Measurements from ENCODE around the gene CCNY.
A peak's percentile ranks its signal among the peaks of the same experiment; 100 is the strongest.

CCNY gene

GRCh38 chr10:35434533-35434932 is 98.2 kb downstream of the CCNY start:
- Histone ChIP-seq H3K36me3 (replicated peaks) (no peaks in the 10 kb centered on the region), H3K27me3 (ENCODE audit: low read depth) (no peaks in the 10 kb centered on the region), H3K4me3 (no peak overlapping the region), H3K9me3 (no peaks in the 10 kb centered on the region), H3K4me1 (peaks cover 24% of the 10 kb centered on the region)
- in situ Hi-C loops (cut with MboI; ENCODE audit: low sequenced_read_pairs), result no loop called here
- DNase-seq (ENCODE audit: low spot score in 2 of 2), result no peak

- H3K27me3 ChIP-seq (ENCODE audit: low read depth), result no peaks in the 10 kb centered on the region
- peaks cover 24% of the 10 kb centered on the region for H3K4me1 ChIP-seq
- H3K4me3 ChIP-seq, result no peak overlapping the region
- no peaks in the 10 kb centered on the region for H3K9me3 ChIP-seq
- in situ Hi-C loops (cut with MboI; ENCODE audit: low sequenced_read_pairs), result no loop called here
- no peak for DNase-seq (ENCODE audit: low spot score in 2 of 2)
- H3K36me3 ChIP-seq (replicated peaks), result no peaks in the 10 kb centered on the region
These were observed 99.5 kb downstream of the CCNY start for GRCh38 chr10:35435824-35436223.

DNA sequence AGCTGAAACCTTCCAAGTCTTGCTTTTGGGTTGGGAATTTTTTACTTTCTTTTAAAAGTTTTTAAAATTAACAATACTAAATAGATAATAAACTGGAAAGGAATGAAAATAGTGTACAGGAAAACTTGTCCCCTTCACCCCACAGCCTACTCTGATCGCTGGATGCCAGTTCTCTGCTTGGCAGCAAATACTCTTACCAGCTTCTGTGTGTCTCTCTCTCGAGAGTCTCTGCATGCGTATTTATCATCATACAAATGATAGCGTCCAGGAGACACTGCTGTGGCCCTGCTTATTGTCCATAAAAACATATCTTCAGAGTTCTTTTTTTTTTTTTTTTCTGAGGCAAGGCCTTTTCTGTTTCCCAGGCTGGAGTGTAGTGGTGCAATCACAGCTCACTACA is 101.5 kb downstream of the CCNY start:
- no peaks in the 10 kb centered on the region for H3K27me3 ChIP-seq (ENCODE audit: low read depth)
- peaks cover 16% of the 10 kb centered on the region for H3K4me1 ChIP-seq
- H3K9me3 ChIP-seq, result no peaks in the 10 kb centered on the region
- in situ Hi-C loops (cut with MboI; ENCODE audit: low sequenced_read_pairs), result no loop called here
- no peak for DNase-seq (ENCODE audit: low spot score in 2 of 2)
- H3K4me3 ChIP-seq, result no peak overlapping the region
- no peaks in the 10 kb centered on the region for H3K36me3 ChIP-seq (replicated peaks)

GRCh38 chr10:35438718-35439571 is 102.6 kb downstream of the CCNY start:
- H3K9me3 ChIP-seq, result no peaks in the 10 kb centered on the region
- no peaks in the 10 kb centered on the region for H3K36me3 ChIP-seq (replicated peaks)
- no peaks in the 10 kb centered on the region for H3K27me3 ChIP-seq (ENCODE audit: low read depth)
- DNase-seq (ENCODE audit: low spot score in 2 of 2), result no peak
- in situ Hi-C loops (cut with MboI; ENCODE audit: low sequenced_read_pairs), result no loop called here
- H3K4me3 ChIP-seq, result no peak overlapping the region
- peaks cover 5% of the 10 kb centered on the region for H3K4me1 ChIP-seq

DNA sequence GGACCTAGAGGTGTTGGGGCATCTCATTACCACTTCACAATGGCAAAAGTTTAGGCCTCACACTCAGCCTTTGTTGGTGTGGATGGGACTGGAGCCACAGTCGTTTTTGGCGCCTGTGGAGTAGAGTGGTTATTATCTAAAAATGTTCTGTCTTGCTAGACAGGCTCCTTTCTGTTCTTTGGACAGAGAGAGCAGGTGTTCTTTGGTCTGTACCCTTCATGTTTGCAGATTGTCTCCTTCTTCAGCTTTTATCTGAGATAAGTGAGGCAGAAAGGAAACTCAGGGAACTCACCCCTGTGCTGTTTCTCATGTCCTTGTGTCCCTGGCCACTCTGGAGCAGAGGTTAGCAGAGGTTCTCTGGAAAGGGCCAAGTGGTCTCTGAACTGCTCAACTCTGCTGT is 103.7 kb downstream of the CCNY start:
- Histone ChIP-seq H3K36me3 (replicated peaks) (no peaks in the 10 kb centered on the region), H3K4me3 (no peak overlapping the region), H3K27me3 (ENCODE audit: low read depth) (no peaks in the 10 kb centered on the region), H3K9me3 (peaks cover 2% of the 10 kb centered on the region; the same call in 1 of the 2 replicates), H3K4me1 (no peaks in the 10 kb centered on the region)
- in situ Hi-C loops (cut with MboI; ENCODE audit: low sequenced_read_pairs), result no loop called here
- DNase-seq (ENCODE audit: low spot score in 2 of 2), result no peak

DNA sequence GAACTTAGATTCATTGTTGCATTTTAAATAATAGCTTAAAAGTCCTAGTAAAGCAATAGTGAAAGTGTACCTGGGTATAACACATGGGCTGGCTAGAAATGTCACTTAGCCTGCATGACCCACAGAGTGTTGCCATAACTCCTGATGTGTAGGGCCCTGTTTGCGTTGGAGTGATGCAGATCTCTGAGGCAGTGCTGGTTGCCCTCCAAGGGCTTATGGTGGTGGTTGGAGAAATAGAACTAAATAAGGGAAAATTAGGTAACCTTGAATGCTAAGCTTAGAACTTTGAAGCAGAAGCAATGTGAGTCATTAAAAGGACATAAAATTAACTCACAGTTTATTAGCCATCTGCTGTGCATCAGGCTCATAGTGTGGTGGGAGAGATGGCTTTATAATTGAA is 105.7 kb downstream of the CCNY start:
- Histone ChIP-seq H3K9me3 (peaks cover 2% of the 10 kb centered on the region; the same call in 1 of the 2 replicates), H3K4me1 (no peaks in the 10 kb centered on the region), H3K4me3 (no peak overlapping the region), H3K36me3 (replicated peaks) (no peaks in the 10 kb centered on the region), H3K27me3 (ENCODE audit: low read depth) (no peaks in the 10 kb centered on the region)
- in situ Hi-C loops (cut with MboI; ENCODE audit: low sequenced_read_pairs), result no loop called here
- no peak for DNase-seq (ENCODE audit: low spot score in 2 of 2)

GRCh38 chr10:35442592-35442991 is 106.3 kb downstream of the CCNY start:
- H3K4me1 ChIP-seq, result peaks cover 5% of the 10 kb centered on the region; the same call in 1 of the 2 replicates
- in situ Hi-C loops (cut with MboI; ENCODE audit: low sequenced_read_pairs), result no loop called here
- DNase-seq (ENCODE audit: low spot score in 2 of 2), result no peak
- no peaks in the 10 kb centered on the region for H3K36me3 ChIP-seq (replicated peaks)
- H3K27me3 ChIP-seq (ENCODE audit: low read depth), result no peaks in the 10 kb centered on the region
- H3K9me3 ChIP-seq, result peaks cover 2% of the 10 kb centered on the region; the same call in 1 of the 2 replicates
- H3K4me3 ChIP-seq, result no peak overlapping the region

DNA sequence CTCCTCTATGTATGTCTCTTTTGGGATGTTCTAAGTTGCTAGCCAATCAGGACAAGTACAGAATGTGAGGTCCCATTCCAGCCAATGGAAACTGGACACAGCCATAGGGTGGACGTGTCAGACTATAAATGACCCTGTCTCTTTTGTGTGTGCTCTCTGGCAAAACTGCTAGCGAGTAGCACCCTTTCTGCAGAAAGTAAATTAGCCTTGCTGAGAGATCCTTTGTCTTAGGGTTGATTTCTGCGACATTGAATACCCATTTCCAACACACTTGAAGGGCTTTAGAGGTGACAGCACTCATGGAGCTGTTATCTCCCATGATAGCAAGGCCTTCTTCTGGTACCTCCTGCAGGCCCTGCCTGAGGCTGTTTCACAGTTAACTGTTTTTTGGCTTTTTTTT is 107.5 kb downstream of the CCNY start:
- Histone ChIP-seq H3K27me3 (ENCODE audit: low read depth) (no peaks in the 10 kb centered on the region), H3K4me1 (peaks cover 18% of the 10 kb centered on the region), H3K9me3 (peaks cover 2% of the 10 kb centered on the region; the same call in 1 of the 2 replicates), H3K4me3 (no peak overlapping the region), H3K36me3 (replicated peaks) (no peaks in the 10 kb centered on the region)
- in situ Hi-C loops (cut with MboI; ENCODE audit: low sequenced_read_pairs), result no loop called here
- no peak for DNase-seq (ENCODE audit: low spot score in 2 of 2)

DNA sequence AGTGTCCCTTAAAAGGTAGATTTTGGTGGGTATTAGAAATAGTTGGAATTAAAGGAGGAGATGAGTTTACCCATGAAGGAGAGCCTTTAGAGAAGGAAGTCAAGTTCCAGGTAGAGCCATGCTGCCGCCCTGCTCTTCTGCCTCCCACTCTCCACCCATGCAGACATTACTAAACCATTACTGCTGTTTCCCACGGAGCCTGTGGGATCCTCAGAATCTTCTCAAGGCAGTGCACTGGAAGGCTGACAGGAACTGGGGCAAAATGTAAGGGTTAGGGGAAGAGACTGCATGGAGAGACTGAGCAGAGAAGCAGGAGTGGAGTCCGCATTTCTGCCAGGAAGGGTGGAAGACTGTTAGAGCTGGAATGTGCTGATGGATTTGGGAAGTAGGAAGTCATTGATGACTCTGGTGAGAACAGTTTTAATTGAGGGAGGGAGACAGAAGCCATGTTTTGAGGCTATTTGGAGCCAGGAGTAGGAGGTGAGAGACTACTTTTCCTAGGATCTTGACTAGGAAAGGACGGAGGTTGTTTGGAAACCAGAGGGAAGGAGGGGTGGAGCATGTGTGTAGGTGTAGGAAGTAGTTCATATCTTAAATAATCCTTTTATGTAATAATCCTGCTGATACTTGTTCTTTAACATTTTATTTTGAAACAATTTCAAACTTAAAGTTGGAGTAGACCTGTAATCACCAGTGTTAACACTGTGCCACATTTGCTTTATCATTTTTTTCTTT is 109.0 kb downstream of the CCNY start:
- H3K27me3 ChIP-seq (ENCODE audit: low read depth), result no peaks in the 10 kb centered on the region
- no peak for DNase-seq (ENCODE audit: low spot score in 2 of 2)
- peaks cover 2% of the 10 kb centered on the region; the same call in 1 of the 2 replicates for H3K9me3 ChIP-seq
- in situ Hi-C loops (cut with MboI; ENCODE audit: low sequenced_read_pairs), result no loop called here
- no peaks in the 10 kb centered on the region for H3K36me3 ChIP-seq (replicated peaks)
- no peak overlapping the region for H3K4me3 ChIP-seq
- H3K4me1 ChIP-seq, result peaks cover 18% of the 10 kb centered on the region

DNA sequence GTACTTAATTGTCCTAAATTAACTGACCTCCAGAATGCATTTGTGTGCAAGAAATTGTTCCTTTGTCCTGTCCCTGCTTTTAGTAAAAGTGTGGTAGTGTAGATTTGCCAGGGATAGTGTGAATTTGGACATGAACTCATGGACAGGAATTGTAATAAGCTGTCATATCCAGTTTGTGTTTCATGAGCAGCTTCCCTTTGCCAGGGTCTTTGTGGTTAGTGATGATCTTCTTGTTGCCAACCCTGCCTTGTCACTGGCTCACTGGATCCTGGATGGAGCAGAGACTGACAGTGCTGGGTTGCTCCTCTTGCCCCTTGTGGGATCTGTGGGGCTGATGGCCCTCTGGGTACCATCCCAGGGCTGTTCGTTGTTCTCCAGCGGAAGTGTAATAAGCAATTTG is 110.1 kb downstream of the CCNY start:
- no peak for DNase-seq (ENCODE audit: low spot score in 2 of 2)
- Histone ChIP-seq H3K4me1 (peaks cover 18% of the 10 kb centered on the region), H3K4me3 (no peak overlapping the region), H3K27me3 (ENCODE audit: low read depth) (no peaks in the 10 kb centered on the region), H3K36me3 (replicated peaks) (no peaks in the 10 kb centered on the region), H3K9me3 (peaks cover 2% of the 10 kb centered on the region; the same call in 1 of the 2 replicates)
- in situ Hi-C loops (cut with MboI; ENCODE audit: low sequenced_read_pairs), result no loop called here

- DNase-seq (ENCODE audit: low spot score in 2 of 2), result peak; percentile 59 to 69
- H3K4me1 ChIP-seq, result peaks cover 24% of the 10 kb centered on the region
- peaks cover 2% of the 10 kb centered on the region; the same call in 1 of the 2 replicates for H3K9me3 ChIP-seq
- no peaks in the 10 kb centered on the region for H3K27me3 ChIP-seq (ENCODE audit: low read depth)
- no peaks in the 10 kb centered on the region for H3K36me3 ChIP-seq (replicated peaks)
- no peak overlapping the region for H3K4me3 ChIP-seq
- in situ Hi-C loops (cut with MboI; ENCODE audit: low sequenced_read_pairs), result no loop called here
These were observed 111.5 kb downstream of the CCNY start for GRCh38 chr10:35447693-35448407.

DNA sequence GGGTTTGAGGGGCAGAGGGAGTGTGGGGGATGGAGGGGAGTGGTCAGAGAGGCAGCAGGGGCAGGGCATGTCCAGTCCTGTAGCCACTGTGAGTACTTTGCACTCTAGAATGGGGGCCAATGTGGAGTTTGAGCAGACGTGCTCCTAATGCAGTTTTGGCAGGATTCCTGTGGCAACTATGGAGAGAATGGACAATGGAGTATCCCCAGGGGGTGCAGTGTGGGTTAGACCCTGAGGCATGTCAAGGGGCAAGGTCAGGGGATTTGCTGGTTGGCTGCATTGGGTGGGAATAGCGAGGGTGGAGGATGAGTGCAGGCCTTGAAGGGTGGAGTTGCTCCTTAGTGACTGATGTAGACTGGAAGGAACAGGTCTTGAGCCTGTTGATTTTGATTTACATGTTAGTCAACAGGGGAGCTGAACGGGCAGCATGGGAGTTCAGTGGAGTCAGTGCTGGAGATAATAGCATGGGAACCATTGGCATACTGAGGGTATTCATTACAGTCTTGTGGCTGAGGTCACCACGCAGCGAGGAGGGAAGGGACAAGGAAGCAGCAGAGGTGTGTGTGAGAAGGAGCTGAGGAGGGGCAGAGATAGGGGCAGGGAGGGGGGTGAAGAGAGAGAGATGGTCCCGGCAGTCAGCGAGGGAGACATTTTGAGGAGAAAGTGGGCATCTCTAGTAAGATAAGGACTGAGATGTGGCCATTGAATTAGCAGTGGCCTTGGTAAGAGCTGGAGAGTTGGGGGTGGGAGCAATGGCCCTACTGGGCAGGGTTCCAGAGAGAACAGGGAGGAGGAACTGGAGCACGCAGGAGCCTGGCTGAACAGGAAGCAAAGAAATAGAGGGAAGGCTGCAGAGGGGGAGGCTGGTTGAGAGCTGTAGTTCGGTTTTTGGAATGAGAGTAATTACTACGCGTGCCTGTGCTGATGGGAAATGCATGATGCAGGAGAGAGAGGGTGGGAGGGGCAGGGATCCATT is 112.7 kb downstream of the CCNY start:
- Histone ChIP-seq H3K36me3 (replicated peaks) (no peaks in the 10 kb centered on the region), H3K4me1 (peaks cover 24% of the 10 kb centered on the region), H3K27me3 (ENCODE audit: low read depth) (no peaks in the 10 kb centered on the region), H3K9me3 (peaks cover 2% of the 10 kb centered on the region; the same call in 1 of the 2 replicates), H3K4me3 (no peak overlapping the region)
- no peak for DNase-seq (ENCODE audit: low spot score in 2 of 2)
- in situ Hi-C loops (cut with MboI; ENCODE audit: low sequenced_read_pairs), result no loop called here

DNA sequence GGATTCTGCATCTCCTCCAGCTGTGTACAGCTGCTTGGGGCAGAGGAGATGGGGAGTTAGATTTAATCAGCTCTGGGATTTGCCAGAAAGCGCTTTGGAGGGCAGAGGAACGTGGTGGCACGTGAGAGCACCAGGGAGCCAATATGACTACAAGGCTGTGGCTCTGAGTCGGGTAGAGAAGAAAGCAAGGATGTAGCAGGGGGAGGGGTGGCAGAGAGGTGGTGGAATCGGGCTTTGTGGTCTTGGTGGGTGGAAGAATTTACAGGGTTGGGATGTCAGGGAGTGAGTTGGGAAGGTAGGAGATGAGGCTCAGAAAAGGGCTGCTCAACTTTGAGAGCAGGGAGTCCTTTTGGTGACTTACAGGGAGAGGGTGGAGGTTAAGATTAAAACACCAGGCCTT is 113.6 kb downstream of the CCNY start:
- Histone ChIP-seq H3K36me3 (replicated peaks) (no peaks in the 10 kb centered on the region), H3K4me3 (no peak overlapping the region), H3K27me3 (ENCODE audit: low read depth) (no peaks in the 10 kb centered on the region), H3K9me3 (no peaks in the 10 kb centered on the region), H3K4me1 (peaks cover 24% of the 10 kb centered on the region)
- no peak for DNase-seq (ENCODE audit: low spot score in 2 of 2)
- in situ Hi-C loops (cut with MboI; ENCODE audit: low sequenced_read_pairs), result no loop called here

Data from HAP-1 (cell line).